PC-9 (cell line): ENCODE results near the gene OSBPL7. TPM values are rescaled to one million over a fixed set of nuclear protein-coding genes. Genes with fewer than 3 reads are reported as not detected.

Experiments used
- BruUV-seq: library from RNA; stranded (reverse); fragments of 400-500 nt; replicated peaks from 2 replicates; lab custom pipeline; 2021; lab: Mats Ljungman, UMichigan
- CTCF ChIA-PET: fragments of 300-600 bp; sonication (Branson Sonifier 250); formaldehyde crosslinking; loops from one replicate; lab custom pipeline; 2022; ENCODE audit warnings: antibody characterized with exemption; lab: Charles Lee
- POLR2A ChIA-PET: fragments of 300-600 bp; sonication (Branson Sonifier 250); formaldehyde crosslinking; loops from one replicate; lab custom pipeline; 2022; ENCODE audit warnings: antibody characterized with exemption; ENCODE audit not compliant: unreplicated experiment; lab: Charles Lee
- DNase-seq, 2 experiments: peaks; one replicate each; pipeline versions ENCODE4 v3.0.0 to v3.0.0-alpha.2; 2015 to 2022; ENCODE audit warnings: mixed read lengths in 1 of 2
- H2AFZ ChIP-seq: fragments of 200-600 bp; sonication (generic); 2 replicates; pipeline ENCODE4 v1.8.1; 2017; ENCODE audit warnings: antibody characterized with exemption
- H3F3A ChIP-seq: fragments of 200-600 bp; sonication (generic); 2 replicates; pipeline ENCODE4 v1.8.1; 2017; ENCODE audit warnings: antibody characterized with exemption, mild to moderate bottlenecking, low read depth; ENCODE audit not compliant: insufficient read depth
- H3K27ac ChIP-seq: fragments of 200-600 bp; sonication (generic); 2 replicates; pipeline ENCODE4 v1.6.1; 2016; ENCODE audit warnings: mixed run types
- H3K27me3 ChIP-seq: fragments of 200-600 bp; sonication (generic); 2 replicates; pipeline ENCODE4 v1.6.1; 2016; ENCODE audit warnings: low read depth, mixed run types; ENCODE audit not compliant: insufficient read depth
- H3K36me3 ChIP-seq: fragments of 200-600 bp; sonication (generic); 2 replicates; pipeline ENCODE4 v1.6.1; 2016; ENCODE audit warnings: low read depth, mixed run types
- H3K4me1 ChIP-seq: fragments of 200-600 bp; sonication (generic); replicated peaks from 2 replicates; pipeline ENCODE4 v1.6.1; 2016; ENCODE audit warnings: mixed run types; ENCODE audit not compliant: insufficient read depth
- H3K4me2 ChIP-seq: fragments of 200-600 bp; sonication (generic); 2 replicates; pipeline ENCODE4 v1.6.1; 2017; ENCODE audit warnings: mixed run types
- H3K4me3 ChIP-seq: fragments of 200-600 bp; sonication (generic); 2 replicates; pipeline ENCODE4 v1.6.1; 2016; ENCODE audit warnings: mixed run types
- H3K79me2 ChIP-seq: fragments of 200-600 bp; sonication (generic); 2 replicates; pipeline ENCODE4 v1.6.1; 2017; ENCODE audit warnings: low read depth, mixed run types
- H3K9me2 ChIP-seq: fragments of 200-600 bp; sonication (generic); 2 replicates; pipeline ENCODE4 v1.8.1; 2017; ENCODE audit warnings: mild to moderate bottlenecking; ENCODE audit not compliant: insufficient read depth
- H3K9me3 ChIP-seq: fragments of 200-600 bp; sonication (generic); 2 replicates; pipeline ENCODE4 v1.8.1; 2016; ENCODE audit warnings: low read depth; ENCODE audit not compliant: insufficient read depth
- H4K20me1 ChIP-seq: fragments of 200-600 bp; sonication (generic); 2 replicates; pipeline ENCODE4 v1.8.1; 2017; ENCODE audit not compliant: insufficient read depth
- CTCF ChIP-seq: fragments of 200-600 bp; sonication (generic); conservative IDR thresholded peaks from 2 replicates; pipeline ENCODE4 v1.6.1; 2017; ENCODE audit warnings: mixed run types, antibody characterized with exemption, mild to moderate bottlenecking, moderate library complexity
- EZH2 ChIP-seq: fragments of 200-600 bp; sonication (generic); IDR thresholded peaks from 2 replicates; pipeline ENCODE4 v1.8.0; 2017; ENCODE audit warnings: antibody characterized with exemption, low read depth
- intact Hi-C: fragments of 100-400 bp; cut with micrococcal nuclease; formaldehyde crosslinking; loops from one replicate; pipeline ENCODE4 v1.10.0; 2022; ENCODE audit not compliant: unreplicated experiment
- total RNA-seq: library from RNA; stranded (reverse); gene quantifications from 2 replicates; pipeline ENCODE4 v1.2.3, GENCODE V29; 2021

OSBPL7 gene
- total RNA-seq, 1 experiment from 2014 or later, result 32.2 TPM

GRCh38 chr17:47816111-47816735 is 5.4 kb downstream of the OSBPL7 start:
- BruUV-seq, result no TSS peak
- Histone ChIP-seq H3K4me2 (no peak overlapping the region), H3K27ac (no peak overlapping the region), H2AFZ (no peak overlapping the region), H3K9me2 (no peaks in the 10 kb centered on the region), H3K27me3 (no peaks in the 10 kb centered on the region), H3K36me3 (peaks cover 30% of the 10 kb centered on the region), H3K4me3 (no peak overlapping the region), H4K20me1 (no peaks in the 10 kb centered on the region), H3F3A (peaks cover 23% of the 10 kb centered on the region), H3K4me1 (peaks cover 30% of the 10 kb centered on the region), H3K9me3 (no peaks in the 10 kb centered on the region), H3K79me2 (peaks cover 21% of the 10 kb centered on the region)
- no peak for TF ChIP-seq EZH2
- no peak for TF ChIP-seq CTCF
- ChIA-PET POLR2A (no interaction called here), CTCF (no interaction called here)
- intact Hi-C loops, result no loop called here
- DNase-seq, result no peak

- ChIA-PET POLR2A (no interaction called here), CTCF (no interaction called here)
- DNase-seq, result no peak
- Histone ChIP-seq H3K9me2 (no peaks in the 10 kb centered on the region), H2AFZ (no peak overlapping the region), H3K9me3 (no peaks in the 10 kb centered on the region), H3K4me2 (no peak overlapping the region), H3K27me3 (no peaks in the 10 kb centered on the region), H3K4me3 (no peak overlapping the region), H3K4me1 (peaks cover 34% of the 10 kb centered on the region), H3K27ac (no peak overlapping the region), H4K20me1 (no peaks in the 10 kb centered on the region), H3K79me2 (peaks cover 15% of the 10 kb centered on the region; the same call in 1 of the 2 replicates), H3K36me3 (peaks cover 30% of the 10 kb centered on the region), H3F3A (peaks cover 22% of the 10 kb centered on the region)
- TF ChIP-seq EZH2, result no peak
- no peak for TF ChIP-seq CTCF
- intact Hi-C loops, result no loop called here
- BruUV-seq, result no TSS peak
Observed at GRCh38 chr17:47815106-47815918, 6.3 kb downstream of the OSBPL7 start.

- intact Hi-C loops, result no loop called here
- no TSS peak for BruUV-seq
- Histone ChIP-seq H4K20me1 (no peaks in the 10 kb centered on the region), H2AFZ (no peak overlapping the region), H3K79me2 (peaks cover 4% of the 10 kb centered on the region; the same call in 1 of the 2 replicates), H3K4me3 (no peak overlapping the region), H3F3A (peaks cover 33% of the 10 kb centered on the region), H3K9me2 (no peaks in the 10 kb centered on the region), H3K27ac (no peak overlapping the region), H3K4me2 (no peak overlapping the region), H3K4me1 (peaks cover 38% of the 10 kb centered on the region), H3K36me3 (peaks cover 30% of the 10 kb centered on the region), H3K9me3 (no peaks in the 10 kb centered on the region), H3K27me3 (no peaks in the 10 kb centered on the region)
- DNase-seq, result no peak
- CTCF ChIA-PET, result no interaction called here
- POLR2A ChIA-PET, result no interaction called here
- TF ChIP-seq CTCF (no peak), EZH2 (no peak)
Observed at GRCh38 chr17:47813512-47814031, 8.0 kb downstream of the OSBPL7 start.
